ENCODE data around the gene ACAD9.
A peak's percentile ranks its signal among the peaks of the same experiment; 100 is the strongest.
"Not testable (repeated sequence)": the region's sequence is repeated elsewhere in the genome, so short reads cannot be mapped to it uniquely, and the experiment has no call there.

Gene ACAD9

GRCh38 chr3:128863560-128863959 lies 15.9 kb upstream of the ACAD9 start:
- DNase-seq = no peak

DNA sequence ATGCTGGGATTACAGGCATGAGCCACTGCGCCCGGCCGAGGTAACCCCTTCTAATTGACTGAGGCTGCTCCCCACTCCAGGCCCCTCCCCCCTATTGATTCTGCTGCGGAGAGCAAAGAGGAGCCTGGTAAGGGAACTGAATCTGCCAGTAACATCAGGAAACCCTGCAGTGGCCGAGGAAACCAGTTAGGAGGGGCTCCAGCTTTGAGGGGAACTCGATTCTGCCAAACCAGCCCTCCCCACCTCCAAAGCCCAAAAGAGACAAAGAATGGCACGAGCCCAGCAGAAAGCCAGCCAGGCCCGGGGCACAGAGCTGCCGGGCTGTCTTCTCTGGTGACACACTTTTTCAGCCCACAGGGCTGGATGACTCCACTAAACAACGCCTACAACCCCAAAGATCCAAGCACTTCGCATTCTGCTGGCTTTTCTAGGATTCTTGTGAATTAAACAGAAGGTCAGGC lies 15.0 kb upstream of the ACAD9 start:
- no peak for DNase-seq

DNA sequence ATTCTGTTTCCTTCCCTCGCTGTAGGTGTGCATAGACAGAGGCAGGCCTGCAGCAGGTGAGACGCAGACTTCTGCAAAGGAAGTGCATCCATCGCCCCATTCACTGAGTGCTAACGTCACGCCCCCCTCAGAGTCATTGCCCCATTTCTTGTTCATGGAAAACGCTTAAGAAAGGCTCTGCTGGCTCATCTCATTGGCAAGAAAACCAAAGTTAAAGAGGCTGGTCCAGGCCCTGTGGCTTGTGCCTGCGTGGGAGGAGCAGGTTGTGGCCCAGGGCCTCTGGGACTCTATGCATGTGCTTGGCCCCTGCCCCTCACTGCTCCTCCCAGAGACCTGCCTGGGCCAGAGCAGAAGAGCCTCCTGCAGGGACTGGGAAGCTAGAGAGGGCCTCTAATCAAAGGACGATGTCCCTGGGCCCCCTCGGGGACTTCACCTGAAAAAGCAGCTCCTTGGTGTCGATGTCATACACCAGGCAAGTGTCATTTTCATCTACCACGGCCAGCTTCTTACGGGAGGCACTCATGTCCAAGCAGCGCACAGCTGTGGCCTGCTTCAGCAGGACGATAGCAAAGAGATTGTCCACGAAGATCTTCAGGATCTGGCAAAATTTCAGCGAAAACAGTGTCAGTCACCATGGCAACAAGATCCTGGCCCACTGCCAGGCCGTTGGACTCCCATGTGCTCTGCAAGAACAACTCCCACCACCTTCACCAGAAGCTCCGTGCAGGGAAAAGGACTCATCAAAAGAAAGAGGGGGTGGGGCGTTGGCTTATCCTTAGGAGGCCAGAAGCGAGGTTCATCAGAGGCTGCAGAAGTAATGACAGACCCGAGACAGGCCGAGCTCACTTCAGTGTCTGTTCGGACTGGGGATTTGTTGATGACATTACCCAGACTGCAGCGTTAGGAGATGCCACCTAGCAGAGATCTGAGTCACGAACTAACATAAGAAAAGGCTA lies 14.3 kb upstream of the ACAD9 start:
- not testable (repeated sequence) for DNase-seq

- DNase-seq = no peak
Measured at GRCh38 chr3:128867200-128868125, 12.0 kb upstream of the ACAD9 start.

- DNase-seq = no peak
Measured at GRCh38 chr3:128870347-128870746, 9.1 kb upstream of the ACAD9 start.

DNA sequence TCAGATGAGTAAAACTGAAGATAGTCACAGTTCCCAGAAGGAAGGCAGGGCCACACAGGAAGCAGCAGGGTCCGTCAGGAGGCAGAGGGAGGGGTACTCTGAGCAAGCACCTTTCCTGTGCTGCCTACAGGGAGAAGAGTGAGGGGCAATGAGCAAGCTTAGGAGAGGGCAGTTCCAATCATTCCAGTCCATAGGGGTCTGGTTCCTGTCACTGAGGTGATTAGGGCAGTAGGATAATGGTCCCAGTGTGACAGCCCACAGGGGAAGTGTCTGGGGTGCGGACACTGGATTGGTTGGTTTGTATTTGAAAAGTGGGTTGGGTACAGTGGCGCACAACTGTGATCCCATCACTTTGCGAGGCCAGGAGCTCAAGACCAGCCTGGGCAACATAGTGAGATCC lies 7.1 kb upstream of the ACAD9 start:
- no peak for DNase-seq

- DNase-seq = no peak
Measured at GRCh38 chr3:128872744-128873143, 6.7 kb upstream of the ACAD9 start.

GRCh38 chr3:128873244-128874022 lies 6.0 kb upstream of the ACAD9 start:
- DNase-seq = no peak

GRCh38 chr3:128874481-128875180 lies 4.8 kb upstream of the ACAD9 start:
- DNase-seq = no peak

- peak; percentile 38 to 62 for DNase-seq
Measured at GRCh38 chr3:128875556-128876120, 3.8 kb upstream of the ACAD9 start.

GRCh38 chr3:128878011-128878457 lies 1.4 kb upstream of the ACAD9 start:
- DNase-seq = no peak

DNA sequence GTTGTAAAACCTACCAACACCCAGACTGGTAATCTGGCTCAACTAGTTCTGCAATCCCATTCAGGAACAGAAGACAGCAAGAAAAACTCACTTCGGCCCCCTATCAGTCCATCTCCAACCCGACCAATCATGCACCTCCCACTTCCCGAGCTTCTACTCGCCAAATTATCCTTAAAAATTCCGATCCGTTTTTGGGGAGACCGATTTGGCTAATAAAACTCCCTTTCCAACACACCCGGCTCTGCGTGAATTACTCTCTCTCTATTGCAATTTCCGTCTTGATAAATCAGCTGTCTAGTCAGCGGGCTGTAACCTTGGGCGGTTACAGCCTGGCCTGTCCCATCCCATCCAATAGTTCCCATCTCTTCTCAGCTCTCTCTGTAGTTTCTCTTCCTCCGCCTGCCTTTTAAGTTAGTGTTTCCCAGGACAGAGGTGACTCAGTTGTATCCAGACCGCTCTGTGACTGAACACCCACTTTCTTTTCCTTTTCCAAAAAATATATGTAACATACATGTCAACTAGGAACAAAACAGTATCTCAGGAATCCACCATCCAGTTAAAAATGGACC lies 780 bp upstream of the ACAD9 start:
- no peak for DNase-seq

- DNase-seq = no peak
Measured at GRCh38 chr3:128879991-128880390, 571 bp downstream of the ACAD9 start.

DNA sequence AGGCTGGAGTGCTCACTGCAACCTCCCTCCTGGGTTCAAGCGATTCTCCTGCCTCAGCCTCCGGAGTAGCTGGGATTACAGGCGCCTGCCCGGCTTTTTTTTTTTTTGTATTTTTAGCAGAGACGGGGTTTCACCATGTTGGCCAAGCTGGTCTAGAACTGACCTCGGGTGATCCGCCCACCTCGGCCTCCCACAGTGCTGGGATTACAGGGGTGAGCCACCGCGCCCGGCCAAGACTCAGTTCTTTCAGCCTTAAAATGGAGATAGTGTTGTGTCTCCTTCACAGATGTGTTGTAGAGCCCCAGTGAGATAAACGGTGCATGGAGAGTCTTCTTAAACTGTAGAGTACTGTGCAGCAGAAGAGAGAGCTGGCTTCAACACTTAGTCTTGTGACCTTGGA lies 1.0 kb downstream of the ACAD9 start:
- not testable (repeated sequence) for DNase-seq

- DNase-seq = no peak
Measured at GRCh38 chr3:128881576-128881975, 2.2 kb downstream of the ACAD9 start.

DNA sequence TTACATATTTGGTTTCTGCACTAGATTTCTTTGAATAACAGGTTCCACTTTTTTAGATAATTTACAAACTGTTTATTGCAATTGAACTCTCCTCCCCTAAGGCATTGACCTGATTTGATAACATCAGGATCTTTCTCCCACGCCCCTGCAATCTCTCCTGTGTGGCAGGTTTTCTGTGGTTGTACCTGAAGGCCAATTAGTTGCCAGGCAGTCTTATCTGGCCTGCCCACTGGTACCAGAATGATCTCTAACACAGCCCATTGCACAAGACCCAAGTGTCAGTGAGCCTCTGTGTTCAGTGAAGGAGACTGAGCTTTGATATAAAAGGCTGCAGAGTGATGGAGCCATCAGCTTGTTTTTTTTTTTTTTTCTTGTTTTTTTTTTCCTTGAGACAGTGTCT lies 3.3 kb downstream of the ACAD9 start:
- no peak for DNase-seq

DNA sequence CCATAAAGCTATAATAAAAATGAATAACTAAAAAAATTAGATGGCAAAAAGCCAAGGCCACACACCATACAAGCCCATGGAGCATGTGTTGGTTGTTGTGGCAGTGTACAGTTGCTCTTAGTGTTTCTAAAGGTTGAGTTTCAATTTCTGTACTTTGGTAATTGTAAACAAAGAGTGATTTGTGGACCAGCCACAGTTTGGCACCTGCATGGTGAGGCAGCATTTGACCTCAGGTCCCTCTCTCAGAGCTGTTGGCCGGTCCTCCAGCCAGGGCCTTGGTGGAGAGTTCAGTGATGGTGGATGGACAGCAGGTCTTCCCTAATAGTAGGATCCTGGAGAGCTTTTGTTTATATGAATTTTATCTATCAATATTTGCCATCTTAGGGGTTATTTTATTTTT lies 5.6 kb downstream of the ACAD9 start:
- no peak for DNase-seq

GRCh38 chr3:128889139-128889894 lies 9.9 kb downstream of the ACAD9 start:
- no peak for DNase-seq

GRCh38 chr3:128895843-128896697 lies 16.6 kb downstream of the ACAD9 start:
- no peak for DNase-seq
